HTERT RPE-1 (cell line): ENCODE results near the gene LRP4.
"Not testable (repeated sequence)": the region's sequence is repeated elsewhere in the genome, so short reads cannot be mapped to it uniquely, and the experiment has no call there.

ENCODE experiments used
- in situ Hi-C: fragments of 300-500 bp; cut with MboI; formaldehyde crosslinking; loops from 4 replicates; pipeline ENCODE4 v1.14.3; 2020; ENCODE audit warnings: low sequenced_read_pairs

The LRP4 gene

GRCh38 chr11:46918083-46918787, at the start of gene LRP4:
TSS of gene LRP4 (minus strand) at chr11:46918550. CDS start at chr11:46918379, 171 bp downstream.
- in situ Hi-C loops = no loop called here

DNA sequence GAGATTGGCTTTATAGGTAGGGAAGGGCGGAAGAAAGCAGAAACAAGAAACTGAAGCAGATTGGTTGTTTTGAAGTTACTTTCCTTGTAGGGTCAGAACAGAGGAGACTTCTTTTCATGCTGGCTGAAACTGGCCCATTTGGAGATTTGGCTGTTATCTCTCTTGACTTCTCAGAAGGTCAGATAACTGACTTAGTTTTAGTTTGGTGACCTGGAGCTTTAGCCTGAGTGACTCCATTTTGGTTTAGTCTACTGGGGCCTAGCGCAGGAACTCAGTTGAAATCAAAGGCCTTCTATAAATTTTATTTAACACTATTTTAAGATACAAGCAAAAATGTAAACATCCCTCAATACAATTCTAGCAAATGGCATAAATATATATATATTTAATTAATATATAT, 49.6 kb upstream of the LRP4 start:
- in situ Hi-C loops = no loop called here

- in situ Hi-C loops = no loop called here
Measured at GRCh38 chr11:46966773-46967172, 48.4 kb upstream of the LRP4 start.

DNA sequence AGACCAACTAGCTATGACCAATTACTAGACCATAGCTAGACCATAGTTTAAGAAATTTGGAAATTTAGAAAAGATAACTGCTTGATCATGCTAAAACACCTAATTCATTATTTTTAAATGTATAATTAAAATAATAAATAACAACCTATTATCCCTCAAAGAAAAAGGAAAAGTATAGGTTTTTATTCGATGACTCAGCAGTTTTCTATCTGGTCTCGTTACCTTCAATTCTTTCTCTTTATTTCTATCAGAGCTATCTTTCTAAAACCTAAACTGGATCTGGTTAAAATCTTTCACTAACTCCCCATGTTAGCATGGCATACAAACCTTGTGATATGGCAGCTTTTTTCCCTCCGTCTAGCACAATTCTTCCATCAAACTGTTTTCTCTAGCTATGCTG, 45.5 kb upstream of the LRP4 start:
- in situ Hi-C loops = no loop called here

DNA sequence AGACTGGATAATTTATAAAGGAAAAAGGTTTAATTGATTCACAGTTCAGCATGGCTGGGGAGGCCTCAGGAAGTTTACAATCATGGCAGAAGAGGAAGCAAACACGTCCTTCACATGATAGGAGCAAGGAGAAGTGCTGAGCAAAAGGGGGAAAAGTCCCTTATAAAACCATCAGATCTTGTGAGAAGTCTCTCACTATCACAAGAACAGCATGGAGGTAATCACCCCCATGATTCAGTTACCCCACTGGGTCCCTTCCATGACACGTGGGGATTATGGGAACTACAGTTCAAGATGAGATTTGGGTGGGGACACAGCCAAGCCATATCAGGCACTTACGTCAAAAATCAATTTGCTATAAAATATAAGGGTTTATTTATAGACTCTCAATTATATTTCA, 43.5 kb upstream of the LRP4 start:
- in situ Hi-C loops = not testable (repeated sequence)

DNA sequence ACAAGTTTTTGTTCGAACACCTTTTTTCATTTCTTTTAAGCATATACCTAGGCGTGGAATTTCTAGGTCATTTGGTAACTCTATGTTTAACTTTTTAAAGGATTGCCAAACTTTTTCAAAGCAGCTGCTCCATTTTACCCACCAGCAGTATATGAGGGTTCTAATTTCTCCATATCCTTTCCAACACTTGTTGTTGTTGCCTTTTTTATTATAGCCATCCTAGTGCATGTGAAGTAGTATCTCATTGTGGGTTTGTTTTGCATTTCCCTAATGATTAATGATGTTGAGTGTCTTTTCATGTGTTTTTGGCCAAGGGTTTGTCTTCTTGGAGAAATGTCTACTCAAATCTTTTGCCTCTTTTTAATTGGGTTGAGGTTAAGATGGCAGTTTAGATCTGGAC, 42.7 kb upstream of the LRP4 start:
- in situ Hi-C loops = no loop called here

- in situ Hi-C loops = no loop called here
Measured at GRCh38 chr11:46958777-46959176, 40.4 kb upstream of the LRP4 start.

- in situ Hi-C loops = no loop called here
Measured at GRCh38 chr11:46953093-46953492, 34.7 kb upstream of the LRP4 start.

DNA sequence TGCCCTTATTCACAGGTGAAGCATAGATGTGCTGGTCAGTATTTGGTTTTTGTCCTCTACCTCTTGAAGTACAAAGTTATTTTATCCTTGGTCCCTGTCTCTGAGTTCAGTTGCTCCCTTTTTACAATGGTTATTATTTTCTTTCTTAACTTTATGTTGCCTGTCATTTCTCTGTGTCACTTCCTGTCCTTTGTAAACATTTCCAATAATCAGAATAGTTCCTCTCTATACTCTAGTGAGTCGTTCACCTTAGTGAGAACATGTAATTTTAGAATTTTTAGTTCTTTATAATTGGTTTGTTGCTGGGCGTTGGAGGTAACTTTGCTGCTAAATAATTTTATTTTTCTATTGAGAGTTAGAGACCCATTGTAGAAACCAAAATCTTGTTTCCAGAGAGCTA, 34.2 kb upstream of the LRP4 start:
- in situ Hi-C loops = no loop called here

- in situ Hi-C loops = no loop called here
Measured at GRCh38 chr11:46951864-46952263, 33.5 kb upstream of the LRP4 start.

- in situ Hi-C loops = no loop called here
Measured at GRCh38 chr11:46949297-46949696, 30.9 kb upstream of the LRP4 start.

GRCh38 chr11:46948378-46949131, 30.2 kb upstream of the LRP4 start:
- in situ Hi-C loops = no loop called here

GRCh38 chr11:46947399-46948077, 29.2 kb upstream of the LRP4 start:
- in situ Hi-C loops = no loop called here

- in situ Hi-C loops = no loop called here
Measured at GRCh38 chr11:46944356-46945075, 26.2 kb upstream of the LRP4 start.

GRCh38 chr11:46942172-46942571, 23.8 kb upstream of the LRP4 start:
- in situ Hi-C loops = no loop called here

GRCh38 chr11:46936138-46937110, 18.1 kb upstream of the LRP4 start, which contains the start of gene CSTPP1:
TSS of gene CSTPP1 (plus strand) at chr11:46936761. CDS start at chr11:46936806, 45 bp downstream.
- in situ Hi-C loops = no loop called here

GRCh38 chr11:46930089-46930488, 11.7 kb upstream of the LRP4 start:
- in situ Hi-C loops = no loop called here

- in situ Hi-C loops = not testable (repeated sequence)
Measured at GRCh38 chr11:46928701-46929100, 10.4 kb upstream of the LRP4 start.

GRCh38 chr11:46927928-46928327, 9.6 kb upstream of the LRP4 start:
- in situ Hi-C loops = not testable (repeated sequence)

DNA sequence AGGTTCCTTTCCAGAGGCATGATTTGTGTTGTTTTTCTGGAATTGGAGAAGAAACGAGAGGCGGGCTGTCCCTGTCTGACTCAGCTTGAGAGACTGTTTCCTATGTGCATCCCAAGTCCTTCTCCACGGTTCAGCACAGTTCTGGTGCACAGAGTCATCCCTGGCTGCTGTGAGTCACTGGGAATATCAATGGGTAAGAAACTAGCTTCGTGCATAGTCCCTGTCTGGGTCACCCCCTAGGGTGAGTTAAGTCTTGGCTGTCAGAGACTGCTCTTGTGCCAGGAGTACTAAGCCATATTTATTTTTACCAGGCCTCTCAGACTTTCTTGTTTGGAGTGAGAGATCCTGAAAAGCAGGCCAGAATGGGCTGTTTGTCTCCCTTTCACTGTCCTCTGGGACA, 2.4 kb upstream of the LRP4 start:
- in situ Hi-C loops = no loop called here
